Caco-2 (cell line): ENCODE results near the gene CDC42BPA. TPM values are rescaled to one million over a fixed set of nuclear protein-coding genes. Genes with fewer than 3 reads are reported as not detected.

Experiments
- BruUV-seq: library from RNA; stranded (reverse); fragments of 400-500 nt; replicated peaks from 2 replicates; lab custom pipeline; 2021; lab: Mats Ljungman, UMichigan
- CTCF ChIA-PET: fragments of 300-600 bp; sonication (Branson Sonifier 250); formaldehyde crosslinking; loops from one replicate; lab custom pipeline; 2022; ENCODE audit warnings: antibody characterized with exemption; lab: Charles Lee
- POLR2A ChIA-PET: fragments of 300-600 bp; sonication (Branson Sonifier 250); formaldehyde crosslinking; loops from one replicate; lab custom pipeline; 2022; ENCODE audit warnings: antibody characterized with exemption; lab: Charles Lee
- DNase-seq, 2 experiments: peaks; one replicate each; pipeline versions ENCODE4 v3.0.0 to v3.0.0-alpha.2; 2020 to 2022
- H3K27me3 ChIP-seq: replicated peaks from 2 replicates; pipeline ENCODE4 v1.6.0; 2011; ENCODE audit warnings: low read length; ENCODE audit not compliant: control insufficient read depth, insufficient read depth
- H3K36me3 ChIP-seq: 2 replicates; pipeline ENCODE4 v1.5.1; 2011; ENCODE audit warnings: low read length; ENCODE audit not compliant: control insufficient read depth, insufficient read depth
- H3K4me1 ChIP-seq: fragments of 250-450 bp; sonication (Bioruptor Pico); 2 replicates; pipeline ENCODE4 v1.5.1; 2020; ENCODE audit warnings: mild to moderate bottlenecking
- H3K4me3 ChIP-seq: 2 replicates; pipeline ENCODE4 v1.5.1; 2011; ENCODE audit warnings: low read depth, mild to moderate bottlenecking, control low read depth, low read length
- H3K9me3 ChIP-seq: fragments of 250-450 bp; sonication (Bioruptor Pico); 2 replicates; pipeline ENCODE4 v1.5.1; 2020; ENCODE audit warnings: mild to moderate bottlenecking, moderate library complexity
- H3K27ac Mint-ChIP-seq: one replicate; pipeline ENCODE4 v1.8.0; 2022; ENCODE audit warnings: mixed read lengths; ENCODE audit not compliant: unreplicated experiment
- H3K27me3 Mint-ChIP-seq: one replicate; pipeline ENCODE4 v1.8.0; 2022; ENCODE audit warnings: mixed read lengths; ENCODE audit not compliant: insufficient read depth, unreplicated experiment
- H3K36me3 Mint-ChIP-seq: one replicate; pipeline ENCODE4 v1.8.0; 2022; ENCODE audit warnings: mild to moderate bottlenecking, mixed read lengths; ENCODE audit not compliant: insufficient read depth, unreplicated experiment
- H3K4me1 Mint-ChIP-seq: one replicate; pipeline ENCODE4 v1.8.0; 2022; ENCODE audit warnings: low read depth, mixed read lengths; ENCODE audit not compliant: unreplicated experiment
- H3K4me3 Mint-ChIP-seq: one replicate; pipeline ENCODE4 v1.8.0; 2022; ENCODE audit warnings: mild to moderate bottlenecking, moderate library complexity, mixed read lengths; ENCODE audit not compliant: unreplicated experiment
- H3K9me3 Mint-ChIP-seq: one replicate; pipeline ENCODE4 v1.8.0; 2022; ENCODE audit warnings: mixed read lengths; ENCODE audit not compliant: unreplicated experiment
- CTCF ChIP-seq, 2 experiments: fragments of 200-600 bp in 1 of 2; IDR thresholded peaks; 1 replicate in 1 of 2; 2 replicates in 1 of 2; pipeline versions ENCODE4 v1.5.1 to v1.8.0; 2011 to 2022; ENCODE audit warnings: antibody characterized with exemption in 1 of 2, control low read depth in 1 of 2, inconsistent platforms in 1 of 2, low read depth in 1 of 2, low read length in 1 of 2, mild to moderate bottlenecking in 1 of 2, moderate library complexity in 1 of 2; ENCODE audit not compliant: insufficient read depth in 1 of 2, severe bottlenecking in 1 of 2, unreplicated experiment in 1 of 2
- intact Hi-C: fragments of 100-400 bp; cut with micrococcal nuclease; formaldehyde crosslinking; loops from one replicate; pipeline ENCODE4 v1.10.0; 2022; ENCODE audit not compliant: unreplicated experiment
- total RNA-seq: library from RNA; stranded (reverse); gene quantifications from 2 replicates; pipeline ENCODE4 v1.2.3, GENCODE V29; 2022

The CDC42BPA gene
- total RNA-seq, 1 experiment from 2014 or later = 38.3 TPM

- TF ChIP-seq CTCF (IDR thresholded peaks at IDR 0.05; ENCODE audit: insufficient read depth in 1 of 2, low read depth in 1 of 2, low read length in 1 of 2, severe bottlenecking in 1 of 2, unreplicated experiment in 1 of 2) = no peak
- no peaks in the 10 kb centered on the region for H3K36me3 ChIP-seq
- BruUV-seq = no TSS peak
- Mint-ChIP-seq H3K4me1 (no peaks in the 10 kb centered on the region), H3K27ac (no peak overlapping the region), H3K9me3 (no peaks in the 10 kb centered on the region), H3K36me3 (no peaks in the 10 kb centered on the region), H3K27me3 (no peaks in the 10 kb centered on the region), H3K4me3 (no peak overlapping the region)
- no peak overlapping the region for H3K4me3 ChIP-seq
- DNase-seq = no peak
- ChIA-PET POLR2A (no interaction called here), CTCF (no interaction called here)
- no peaks in the 10 kb centered on the region for H3K27me3 ChIP-seq
- no peaks in the 10 kb centered on the region for H3K9me3 ChIP-seq
- intact Hi-C loops = no loop called here
- H3K4me1 ChIP-seq = no peaks in the 10 kb centered on the region
Measured at GRCh38 chr1:227210604-227211003, 107.7 kb downstream of the CDC42BPA start.

GRCh38 chr1:227197064-227197463 lies 121.2 kb downstream of the CDC42BPA start:
- no TSS peak for BruUV-seq
- intact Hi-C loops = no loop called here
- Histone ChIP-seq H3K4me1 (no peaks in the 10 kb centered on the region), H3K9me3 (no peaks in the 10 kb centered on the region), H3K4me3 (no peak overlapping the region), H3K27me3 (no peaks in the 10 kb centered on the region), H3K36me3 (peaks cover 2% of the 10 kb centered on the region)
- no peak for DNase-seq
- CTCF ChIA-PET = no interaction called here
- Mint-ChIP-seq H3K9me3 (no peaks in the 10 kb centered on the region), H3K4me1 (no peaks in the 10 kb centered on the region), H3K27ac (no peak overlapping the region), H3K36me3 (peaks cover 9% of the 10 kb centered on the region), H3K4me3 (no peak overlapping the region), H3K27me3 (no peaks in the 10 kb centered on the region)
- POLR2A ChIA-PET = no interaction called here
- no peak for TF ChIP-seq CTCF (IDR thresholded peaks at IDR 0.05; ENCODE audit: insufficient read depth in 1 of 2, low read depth in 1 of 2, low read length in 1 of 2, severe bottlenecking in 1 of 2, unreplicated experiment in 1 of 2)

GRCh38 chr1:227192163-227192562 lies 126.1 kb downstream of the CDC42BPA start:
- BruUV-seq = no TSS peak
- no peaks in the 10 kb centered on the region for H3K9me3 Mint-ChIP-seq
- no peak overlapping the region for H3K27ac Mint-ChIP-seq
- H3K4me3 ChIP-seq = no peak overlapping the region
- H3K4me1 Mint-ChIP-seq = no peaks in the 10 kb centered on the region
- intact Hi-C loops = no loop called here
- H3K36me3 ChIP-seq = peaks cover 2% of the 10 kb centered on the region
- no peaks in the 10 kb centered on the region for H3K27me3 Mint-ChIP-seq
- peaks cover 5% of the 10 kb centered on the region for H3K36me3 Mint-ChIP-seq
- H3K4me3 Mint-ChIP-seq = no peak overlapping the region
- TF ChIP-seq CTCF (IDR thresholded peaks at IDR 0.05; ENCODE audit: insufficient read depth in 1 of 2, low read depth in 1 of 2, low read length in 1 of 2, severe bottlenecking in 1 of 2, unreplicated experiment in 1 of 2) = no peak
- ChIA-PET CTCF (no interaction called here), POLR2A (no interaction called here)
- no peaks in the 10 kb centered on the region for H3K27me3 ChIP-seq
- 0 out of 2 replicates have a peak, but pooled peaks cover 3% of the 10 kb centered on the region for H3K9me3 ChIP-seq
- no peaks in the 10 kb centered on the region for H3K4me1 ChIP-seq
- DNase-seq = no peak
